Urothelium cell line (cell line): Measurements from ENCODE around the gene RFX4.
A peak's percentile ranks its signal among the peaks of the same experiment; 100 is the strongest.
"Not testable (repeated sequence)": the region's sequence is repeated elsewhere in the genome, so short reads cannot be mapped to it uniquely, and the experiment has no call there.

Source experiments
- DNase-seq: peaks from one replicate; pipeline ENCODE4 v3.0.0; 2011; ENCODE audit warnings: low spot score, mixed read lengths
- FAIRE-seq: peaks from 2 replicates; lab custom pipeline; 2011; peaks lifted over from hg19 to GRCh38; lab: Jason Lieb, UNC

Gene RFX4

DNA sequence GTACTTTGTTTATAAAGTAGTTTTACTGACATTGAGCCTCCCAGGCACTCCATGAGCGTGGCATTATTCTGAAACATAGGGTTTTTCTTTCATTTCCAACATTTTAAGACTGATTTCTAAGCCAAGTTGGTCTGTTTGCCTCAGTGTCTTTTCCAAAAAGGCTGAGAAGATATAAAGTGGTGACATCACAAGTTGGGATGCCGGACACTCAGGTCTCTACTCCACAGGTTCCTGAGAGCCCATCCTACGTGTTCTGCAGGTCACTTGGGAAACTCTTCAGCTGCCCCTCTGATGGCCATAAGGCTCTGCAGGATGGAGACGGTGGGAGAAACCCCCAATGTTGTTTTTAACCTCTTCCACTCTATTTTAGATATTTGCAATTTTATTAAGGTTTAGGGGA lies 6.0 kb downstream of the RFX4 start:
- no peak for DNase-seq
- FAIRE-seq: no peak

DNA sequence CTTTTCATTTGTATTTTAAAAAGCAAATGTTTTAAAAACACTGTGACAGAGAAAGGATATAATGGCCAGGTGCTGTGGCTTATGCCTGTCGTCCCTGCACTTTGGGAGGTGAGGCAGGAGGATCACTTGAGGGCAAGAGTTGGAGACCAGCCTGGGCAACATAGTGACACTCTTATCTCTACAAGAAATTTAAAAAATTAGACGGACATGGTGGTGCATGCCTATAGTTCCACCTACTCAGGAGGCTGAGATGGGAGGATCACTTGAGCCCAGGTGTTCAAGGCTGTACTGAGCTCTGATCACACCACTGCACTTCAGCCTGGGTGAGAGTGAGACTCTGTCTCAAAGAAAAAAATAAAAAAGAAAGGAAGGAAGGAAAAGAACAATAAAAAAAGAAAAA lies 7.8 kb downstream of the RFX4 start:
- DNase-seq (no peak), FAIRE-seq (no peak)

DNA sequence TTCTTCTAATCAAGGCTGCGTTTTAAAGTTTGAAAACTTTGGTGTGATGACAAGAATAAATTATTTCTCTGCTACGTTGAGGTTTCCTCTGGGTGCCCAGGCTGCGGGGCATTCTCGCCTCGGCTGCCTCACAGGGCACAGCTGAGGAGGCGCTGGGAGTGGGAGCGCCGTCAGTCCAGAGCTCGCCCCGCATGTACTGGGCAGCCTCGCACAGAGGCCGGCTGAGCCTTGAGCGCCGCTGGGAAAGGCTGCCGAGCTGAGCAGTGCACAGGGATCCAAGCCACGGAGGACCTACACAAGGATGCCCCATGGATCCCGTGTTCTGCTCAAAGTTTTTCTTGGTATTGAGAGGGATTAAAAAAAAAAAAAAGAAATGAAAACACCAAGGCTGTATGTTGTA lies 11.6 kb downstream of the RFX4 start:
- DNase-seq (no peak), FAIRE-seq (no peak)

DNA sequence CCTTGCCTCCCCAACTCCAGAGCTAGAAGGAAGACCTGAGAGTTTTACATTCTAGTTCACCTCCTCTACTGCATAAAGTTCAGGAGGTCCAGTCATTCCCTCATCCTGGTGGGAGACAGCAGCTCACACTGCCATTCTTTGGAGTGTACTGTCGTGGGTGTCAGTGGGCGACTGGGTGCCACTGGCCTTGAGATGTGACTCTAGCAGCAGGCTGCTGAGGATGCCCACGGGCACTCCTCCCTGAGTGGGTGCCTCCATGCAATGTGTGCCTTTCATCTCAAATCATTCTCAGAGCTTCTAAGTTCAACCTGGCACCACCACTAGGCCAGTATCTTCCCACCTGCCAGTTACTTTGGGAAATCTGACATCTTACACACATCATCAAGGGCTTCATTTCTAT lies 12.5 kb downstream of the RFX4 start:
- FAIRE-seq: no peak
- DNase-seq: no peak

DNA sequence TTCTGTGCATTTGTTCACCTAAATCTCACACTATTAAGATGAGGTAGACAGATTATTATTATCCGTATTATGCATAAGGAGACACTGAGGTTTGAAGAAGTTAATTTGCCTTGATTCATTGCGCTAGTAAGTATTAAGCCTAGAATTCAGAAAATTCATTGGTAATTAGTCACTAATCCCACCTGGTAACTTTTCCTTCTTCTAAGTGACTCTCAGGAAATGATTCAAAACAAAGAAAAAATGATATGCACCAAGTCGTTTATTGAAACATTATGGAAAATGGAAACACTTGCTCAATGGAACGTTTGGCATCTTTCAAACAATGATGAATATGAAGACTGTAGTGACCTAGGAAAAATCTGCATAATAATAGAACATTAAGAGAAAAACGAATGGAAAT lies 15.2 kb downstream of the RFX4 start:
- no peak for FAIRE-seq
- no peak for DNase-seq

DNA sequence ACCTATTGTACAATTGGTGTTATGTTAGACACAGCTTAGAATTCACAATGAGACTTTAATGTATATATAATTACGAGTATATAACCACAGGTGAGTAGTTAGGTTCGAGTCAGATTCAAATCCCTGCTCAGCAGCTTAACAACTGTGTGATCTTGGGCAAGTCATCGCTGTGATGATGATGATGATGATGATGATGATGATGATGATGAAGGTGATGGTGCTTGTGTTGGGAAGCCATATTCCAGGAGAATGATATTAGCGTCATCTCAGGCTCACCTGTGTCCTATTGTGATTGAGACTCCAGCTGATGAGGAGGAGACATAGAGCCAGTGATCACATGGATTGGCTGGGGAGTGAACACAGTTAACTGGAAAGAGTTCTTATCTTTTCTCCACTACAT lies 16.5 kb downstream of the RFX4 start:
- DNase-seq: no peak
- FAIRE-seq: no peak

DNA sequence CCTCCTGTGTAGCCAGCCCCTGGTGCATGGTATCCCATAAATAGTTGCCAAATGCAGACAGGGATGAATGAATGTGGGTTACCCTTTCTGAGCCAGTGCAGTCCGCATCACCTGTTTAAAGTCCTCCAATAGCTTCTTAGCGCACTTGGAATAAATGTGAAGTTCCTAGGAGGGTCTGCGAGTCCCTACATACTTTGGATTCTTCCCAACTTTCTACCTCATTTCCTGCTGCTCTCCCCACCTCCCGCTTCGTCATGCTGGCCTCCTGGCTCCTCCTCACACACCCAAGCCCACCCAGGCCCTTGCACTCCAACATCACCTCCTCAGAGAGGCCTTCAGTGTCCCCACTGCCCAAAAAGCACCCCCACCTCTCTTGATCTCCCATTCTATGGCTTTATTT lies 17.7 kb downstream of the RFX4 start:
- FAIRE-seq: no peak
- no peak for DNase-seq

DNA sequence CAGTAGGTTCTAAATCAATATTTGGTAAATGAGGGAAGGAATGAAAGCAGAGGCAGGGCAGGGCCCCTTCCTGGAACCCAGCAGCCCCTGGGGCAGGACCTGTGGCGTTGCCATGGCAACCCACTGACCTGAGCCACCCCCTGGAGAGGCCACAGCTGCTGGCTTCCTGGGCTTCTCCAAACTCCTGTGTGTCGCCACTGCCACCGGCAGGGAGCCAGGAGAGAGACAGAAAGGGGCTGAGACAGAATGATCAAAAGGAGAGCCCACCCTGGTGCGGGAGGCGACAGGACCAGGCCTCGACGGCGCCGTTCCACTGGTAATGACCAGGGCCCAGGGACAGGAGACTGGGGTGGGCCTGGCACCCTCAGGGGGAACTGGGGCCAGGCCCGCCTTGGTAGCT lies 18.2 kb downstream of the RFX4 start:
- FAIRE-seq (no peak), DNase-seq (no peak)

DNA sequence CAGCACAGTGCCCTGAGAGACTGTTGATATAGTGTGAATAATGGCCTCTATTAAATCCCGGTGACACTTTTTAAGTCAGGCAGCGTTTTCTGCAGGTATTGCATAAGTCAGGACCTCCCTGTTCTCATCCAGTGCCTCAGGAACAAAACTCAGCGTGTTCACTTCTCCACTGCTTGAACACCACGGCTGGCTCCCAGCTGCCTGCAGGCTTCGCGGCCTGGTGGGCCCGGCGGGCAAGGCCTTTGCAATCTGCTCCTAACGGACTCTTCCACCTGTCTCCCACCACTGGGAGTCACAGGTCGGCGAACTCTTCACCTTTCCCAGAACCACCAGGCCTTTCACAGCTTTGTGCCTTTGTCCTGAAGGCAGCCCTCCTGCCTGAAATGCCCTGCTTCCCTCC lies 18.7 kb downstream of the RFX4 start:
- DNase-seq: no peak
- FAIRE-seq: no peak

DNA sequence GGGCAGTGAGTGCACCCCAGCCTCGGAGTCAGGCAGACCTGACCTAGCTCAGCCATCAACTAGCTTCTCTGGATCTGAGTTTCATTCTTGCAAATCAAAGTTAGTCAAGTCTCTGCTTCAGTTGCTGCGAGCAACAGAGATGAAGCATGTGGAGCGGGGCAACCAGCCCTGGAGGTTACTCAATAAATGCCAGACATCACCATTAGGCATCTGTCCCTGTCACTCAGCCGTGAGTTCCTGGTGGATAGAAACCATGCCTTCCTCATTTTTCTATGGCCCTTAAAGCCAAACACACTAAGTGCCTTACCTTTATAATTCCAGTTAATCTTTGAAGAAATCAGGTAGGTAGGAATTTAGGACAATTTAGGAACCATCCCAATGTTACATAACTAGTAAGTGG lies 19.3 kb downstream of the RFX4 start:
- DNase-seq (no peak), FAIRE-seq (no peak)

DNA sequence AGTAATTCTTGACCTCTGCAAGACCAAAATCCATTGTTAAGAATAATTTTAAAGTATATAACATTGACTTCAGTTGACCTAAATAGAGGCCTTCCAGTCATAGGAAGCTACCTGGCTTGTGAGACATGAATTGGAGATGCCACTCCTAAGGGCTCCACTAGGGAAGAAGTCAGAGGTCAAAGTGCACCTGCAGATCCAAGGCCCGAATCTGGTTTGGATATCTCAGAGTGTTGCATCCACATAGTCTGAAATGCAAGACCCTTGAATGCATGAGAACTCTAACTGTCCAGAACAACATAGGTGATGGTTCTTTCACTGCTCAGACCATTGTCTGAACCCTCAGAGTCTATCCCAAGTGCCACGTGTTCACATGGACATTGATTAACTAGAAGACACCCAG lies 22.4 kb downstream of the RFX4 start:
- no peak for FAIRE-seq
- no peak for DNase-seq

DNA sequence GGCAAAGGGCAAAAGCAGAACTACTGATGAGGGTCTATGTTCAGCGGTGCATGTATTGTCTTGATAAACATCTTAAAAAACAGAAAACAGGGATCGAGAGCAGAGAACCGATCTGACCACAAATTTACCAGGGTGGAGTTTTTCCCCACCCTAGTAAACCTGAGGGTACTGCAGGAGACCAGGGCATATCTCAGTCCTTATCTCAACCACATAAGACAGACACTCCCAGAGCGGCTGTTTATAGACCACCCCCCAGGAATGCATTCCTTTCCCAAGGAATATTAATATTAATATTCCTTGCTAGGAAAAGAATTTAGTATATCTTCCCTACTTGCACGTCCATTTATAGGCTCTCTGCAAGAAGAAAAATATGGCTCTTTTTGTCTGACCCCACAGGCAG lies 37.8 kb downstream of the RFX4 start:
- not testable (repeated sequence) for FAIRE-seq

DNA sequence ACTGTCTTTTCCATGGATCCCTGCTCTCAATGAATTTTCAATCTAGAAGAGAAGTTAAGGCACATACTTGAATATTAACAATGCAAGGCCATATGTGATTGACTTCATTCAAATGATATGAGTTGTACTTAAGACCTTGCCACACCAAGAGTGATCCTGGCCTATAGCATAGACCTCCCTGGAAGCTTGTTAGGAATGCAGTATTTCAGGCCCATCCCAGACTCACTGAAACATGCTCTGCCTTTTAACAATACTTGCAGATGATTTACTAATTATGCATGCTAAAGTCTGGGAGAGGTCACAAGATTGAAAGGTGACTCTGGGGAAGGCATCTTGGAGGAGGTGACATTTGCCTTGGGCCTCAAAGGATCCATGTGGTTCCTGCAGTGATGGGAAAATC lies 43.2 kb downstream of the RFX4 start:
- no peak for DNase-seq
- no peak for FAIRE-seq

More for the DNA sequence above, 37.8 kb downstream of the RFX4 start:
- not testable (repeated sequence) for DNase-seq

DNA sequence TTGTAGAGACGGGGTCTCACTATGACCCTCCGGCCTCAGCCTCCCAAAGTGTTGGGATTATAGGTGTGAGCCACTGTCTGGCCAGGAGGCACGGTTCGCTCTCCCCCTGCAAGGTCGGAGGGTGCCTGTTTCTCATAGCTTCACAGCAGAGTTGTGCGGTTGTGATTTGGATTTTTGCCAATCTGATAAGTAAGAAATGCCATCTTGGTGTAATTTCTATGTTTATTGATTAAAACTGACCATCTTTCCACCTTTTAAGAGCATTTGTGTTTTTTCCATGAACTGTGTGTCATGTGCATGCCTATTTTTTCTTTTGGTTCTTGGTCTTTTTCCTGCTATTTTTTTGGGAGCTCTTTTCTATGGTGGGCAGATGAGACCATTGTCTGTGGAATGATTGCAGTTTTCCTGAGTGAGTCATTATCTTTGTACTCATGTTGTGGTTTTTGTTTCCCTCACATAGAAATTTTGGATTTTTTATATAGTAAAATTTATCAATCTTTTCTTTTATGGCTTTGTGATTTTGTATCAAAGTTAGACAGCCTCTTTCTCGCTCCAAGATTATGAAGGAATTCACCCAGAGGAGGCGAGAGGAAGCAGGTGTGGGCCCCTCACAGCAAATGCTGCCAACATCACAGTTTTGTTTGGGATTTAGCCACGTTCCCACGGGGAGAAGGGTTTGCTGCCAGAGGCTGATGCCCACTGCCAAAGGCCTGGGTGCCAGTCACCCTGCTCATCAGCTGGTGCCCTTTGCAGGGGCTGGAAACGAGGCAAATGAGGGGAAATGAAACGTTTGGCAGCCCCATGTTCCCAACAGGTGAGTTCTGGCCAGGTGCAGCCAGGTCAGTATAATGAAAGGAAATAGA lies 47.2 kb downstream of the RFX4 start:
- FAIRE-seq (no peak), DNase-seq (peak; percentile 40)

DNA sequence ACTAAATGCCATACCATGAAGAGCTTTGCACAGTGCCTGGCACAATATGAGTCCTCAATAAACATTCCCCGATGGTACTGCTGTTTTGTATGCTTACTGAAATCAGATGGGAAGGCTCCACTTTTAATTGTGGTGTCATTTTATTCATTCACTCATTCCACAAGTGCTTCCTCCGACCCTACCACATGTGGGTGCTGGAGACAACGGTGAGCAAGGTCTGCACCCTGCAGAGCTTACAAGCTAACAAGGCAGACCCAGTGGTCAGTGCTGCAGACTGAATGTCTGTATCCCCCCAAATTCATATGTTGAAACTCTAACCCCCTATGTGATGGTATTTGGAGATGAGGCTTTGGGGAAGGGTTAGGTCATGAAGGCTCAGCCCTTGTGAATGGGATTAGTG lies 48.3 kb downstream of the RFX4 start:
- FAIRE-seq: no peak
- no peak for DNase-seq

DNA sequence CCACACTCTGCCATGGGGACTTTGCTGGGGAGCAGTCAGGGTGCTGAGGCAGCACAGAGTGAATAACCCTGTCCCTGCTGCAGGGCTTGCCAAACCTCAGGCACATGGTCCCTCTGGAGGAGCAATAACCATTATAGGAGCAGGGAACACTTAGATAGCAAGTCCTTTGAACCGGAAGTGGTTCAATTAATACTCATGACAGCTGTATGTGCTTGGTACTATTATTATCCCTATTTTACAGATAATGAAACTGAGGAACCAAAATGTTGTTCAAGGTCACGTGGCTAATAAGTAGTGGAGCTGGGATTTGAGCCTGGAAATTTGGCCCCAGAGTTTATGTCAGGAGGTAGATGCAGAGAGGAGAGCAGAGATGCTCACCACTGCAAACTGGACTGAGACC lies 49.0 kb downstream of the RFX4 start:
- FAIRE-seq: no peak

DNA sequence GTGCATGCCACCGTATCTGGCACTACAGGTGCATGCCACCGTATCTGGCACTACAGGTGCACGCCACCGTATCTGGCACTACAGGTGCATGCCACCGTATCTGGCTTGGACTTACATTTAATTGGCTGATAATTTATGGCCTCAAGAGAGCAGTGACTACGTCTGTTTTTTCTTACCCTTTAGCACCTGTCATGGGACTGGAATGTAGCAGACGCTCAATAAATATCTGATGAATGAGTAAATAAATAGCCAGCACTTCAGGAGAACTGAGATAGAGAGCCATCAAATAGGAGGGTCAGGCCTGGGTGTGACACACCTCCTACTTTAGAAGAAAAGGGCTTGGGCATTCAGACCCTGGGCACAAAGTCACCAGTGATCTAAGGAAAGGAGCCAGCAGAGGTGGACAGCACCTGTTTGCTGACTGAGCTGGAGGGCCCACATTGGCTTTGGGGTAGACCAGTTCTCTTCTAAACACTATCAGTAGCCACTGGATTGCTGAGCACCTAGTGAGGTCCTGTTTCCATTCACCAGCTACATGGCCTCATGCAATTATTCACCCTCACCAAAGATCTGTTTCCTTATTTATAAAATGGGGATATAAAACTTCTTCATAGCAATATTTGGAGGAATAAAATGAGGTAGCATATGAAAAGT lies 50.1 kb downstream of the RFX4 start:
- DNase-seq (peak; percentile 23), FAIRE-seq (no peak)

More for the DNA sequence above, 49.0 kb downstream of the RFX4 start:
- DNase-seq: no peak

DNA sequence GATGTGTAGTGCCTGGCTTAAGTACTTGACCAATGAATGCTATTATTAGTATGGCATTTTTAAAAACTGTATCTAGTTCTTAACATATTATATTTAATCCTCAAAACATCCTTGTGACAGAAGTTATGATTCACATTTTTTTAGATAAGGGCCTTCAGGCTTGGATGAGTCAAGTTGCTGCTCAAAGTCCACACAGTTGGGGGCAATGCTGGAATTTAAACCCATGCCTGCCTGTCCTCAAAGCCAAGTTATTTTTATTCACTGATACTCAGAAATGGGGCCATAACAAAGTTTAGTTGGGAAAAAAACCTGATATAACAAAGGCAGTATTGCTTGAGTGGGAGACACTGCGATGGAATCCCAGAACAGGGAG lies 50.6 kb downstream of the RFX4 start:
- no peak for FAIRE-seq
- DNase-seq: no peak

DNA sequence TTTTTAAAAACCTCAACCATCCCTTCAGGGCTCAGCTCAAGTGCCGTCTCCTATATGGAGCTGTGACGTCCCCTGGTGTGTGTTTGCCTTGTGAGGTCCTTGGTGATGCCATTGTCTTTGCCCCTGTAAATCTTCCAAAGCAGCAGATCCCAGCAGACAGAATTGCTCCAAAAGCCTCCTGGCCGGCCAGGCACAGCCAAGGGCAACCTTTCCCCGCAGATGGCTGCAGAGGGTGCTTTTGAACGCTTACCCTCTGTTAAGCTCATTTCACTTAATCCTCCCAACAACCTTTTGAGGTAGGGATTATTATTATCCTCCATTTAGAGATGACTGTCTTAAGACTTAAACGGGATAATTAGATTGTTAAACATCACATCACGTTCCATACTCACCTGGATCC lies 51.4 kb downstream of the RFX4 start:
- no peak for FAIRE-seq

DNA sequence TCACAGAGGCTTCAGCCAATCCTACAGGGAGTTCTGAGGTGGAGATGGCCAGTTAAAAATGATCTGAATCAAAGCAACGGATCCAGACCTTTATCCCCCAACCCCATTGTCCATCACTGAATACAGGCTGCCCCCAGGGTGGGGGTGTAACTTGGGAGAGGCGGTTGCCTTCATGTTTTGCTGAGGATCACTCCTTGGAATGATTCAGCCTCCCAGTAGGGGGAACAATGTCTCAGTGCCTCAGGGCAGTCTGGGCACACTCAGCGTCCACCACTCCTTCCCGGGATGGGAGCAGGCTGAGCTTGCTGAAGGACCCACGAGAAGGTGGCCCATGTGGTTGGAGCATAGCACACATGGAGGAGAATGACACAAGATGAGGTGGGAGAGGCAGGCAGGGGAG lies 60.2 kb downstream of the RFX4 start:
- no peak for DNase-seq
- FAIRE-seq: no peak

More for the DNA sequence above, 51.4 kb downstream of the RFX4 start:
- no peak for DNase-seq

DNA sequence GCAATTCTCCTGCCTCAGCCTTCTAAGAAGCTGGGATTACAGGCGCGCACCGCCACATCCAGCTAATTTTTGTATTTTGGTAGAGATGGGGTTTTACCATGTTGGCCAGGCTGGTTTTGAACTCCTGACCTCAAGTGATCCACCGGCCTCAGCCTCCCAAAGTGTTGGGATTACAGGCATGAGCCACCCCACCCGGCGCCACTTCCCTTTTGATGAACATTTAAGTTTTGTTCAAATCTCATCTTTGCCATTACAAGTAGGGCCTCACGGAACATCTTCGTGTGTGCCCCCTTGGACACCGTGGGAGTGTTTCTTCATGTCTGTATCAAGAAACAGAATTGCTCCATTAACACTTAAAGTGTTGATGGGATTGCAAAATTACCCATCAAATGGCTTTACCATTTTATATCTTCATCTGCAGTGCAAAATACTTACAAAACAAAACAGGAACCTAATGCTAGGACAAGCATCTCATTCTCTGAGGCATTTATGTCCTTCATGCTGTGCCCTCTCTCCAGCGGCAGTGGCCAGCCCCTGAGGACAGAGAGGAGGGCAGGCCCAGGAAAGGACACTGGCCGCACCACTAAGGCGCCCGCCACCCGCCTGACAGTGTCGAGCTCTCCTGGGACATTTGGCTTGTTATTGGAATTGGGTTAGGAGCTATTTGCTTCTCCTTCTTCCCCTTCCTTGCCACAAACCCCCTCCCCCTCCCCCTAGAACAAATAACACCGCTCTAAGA lies 61.7 kb downstream of the RFX4 start:
- FAIRE-seq (no peak), DNase-seq (no peak)

DNA sequence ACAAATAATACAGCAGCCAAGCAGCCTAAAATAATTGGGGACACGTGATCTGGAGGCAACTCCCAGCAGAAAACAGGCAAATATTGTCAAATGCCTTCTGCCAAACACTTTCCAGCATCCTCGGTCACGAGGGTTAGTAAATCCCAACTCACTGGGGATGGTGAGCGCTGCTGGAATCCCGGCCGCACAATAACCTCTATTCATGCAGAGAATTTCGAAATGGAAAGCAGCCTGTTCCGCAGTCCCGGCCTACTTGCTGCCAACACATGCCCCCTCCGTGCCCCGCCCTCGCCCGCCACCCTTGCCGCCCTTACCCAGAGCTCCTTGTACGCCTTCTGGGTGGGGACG lies 62.2 kb downstream of the RFX4 start:
- FAIRE-seq (no peak), DNase-seq (no peak)
